NCI-H1930 (cell line): Measurements from ENCODE around the gene ADISSP.

Experiments
- DNase-seq, 2 experiments: peaks; one replicate each; lab custom pipeline; 2025; lab: John Stamatoyannopoulos, UW

The ADISSP gene

GRCh38 chr20:3714092-3714491, 53.5 kb downstream of the ADISSP start:
- no peak for DNase-seq

- no peak for DNase-seq
Measured at GRCh38 chr20:3712279-3712873, 55.2 kb downstream of the ADISSP start, which contains the start of gene SIGLEC1. Gene SIGLEC1, minus strand, starts transcription at chr20:3712600. Its CDS starts 5,472 bp downstream, at chr20:3707128.

- DNase-seq = no peak
Measured at GRCh38 chr20:3711484-3711941, 56.0 kb downstream of the ADISSP start.

GRCh38 chr20:3710703-3711483, 56.7 kb downstream of the ADISSP start:
- peak; percentile 12 to 71 for DNase-seq

GRCh38 chr20:3710011-3710466, 57.5 kb downstream of the ADISSP start:
- no peak for DNase-seq

- DNase-seq = no peak
Measured at GRCh38 chr20:3707508-3707899, 60.0 kb downstream of the ADISSP start.

- DNase-seq = no peak
Measured at GRCh38 chr20:3706774-3707507, 60.6 kb downstream of the ADISSP start.

GRCh38 chr20:3705970-3706739, 61.4 kb downstream of the ADISSP start:
- no peak for DNase-seq

- no peak for DNase-seq
Measured at GRCh38 chr20:3705491-3705969, 62.0 kb downstream of the ADISSP start.

GRCh38 chr20:3704087-3704486, 63.5 kb downstream of the ADISSP start:
- no peak for DNase-seq
